Measurements from ENCODE around the gene TMA16. TPM values are rescaled to one million over a fixed set of nuclear protein-coding genes. Genes with fewer than 3 reads are reported as not detected.
A peak's percentile ranks its signal among the peaks of the same experiment; 100 is the strongest.

TMA16 gene
- total RNA-seq, 4 donors from 2014 or later, result 11.8 to 21.1 (median 18.7) TPM

GRCh38 chr4:163489929-163490328, 4.6 kb upstream of the TMA16 start:
- no peak overlapping the region for H3K27ac ChIP-seq
- TF ChIP-seq POLR2A (IDR thresholded peaks at IDR 0.05) (no peak), POLR2AphosphoS5 (IDR thresholded peaks at IDR 0.05) (no peak), CTCF (IDR thresholded peaks at IDR 0.05) (no peak), EP300 (IDR thresholded peaks at IDR 0.05) (no peak)
- peaks cover 6% of the 10 kb centered on the region for H3K27me3 ChIP-seq
- no peak overlapping the region for H3K4me3 ChIP-seq
- no peak for ATAC-seq
- peaks cover 0 to 6% (median 0%) of the 10 kb centered on the region in 3 donors for H3K4me1 ChIP-seq
- H3K9me3 ChIP-seq, result no peaks in the 10 kb centered on the region
- H3K36me3 ChIP-seq, result no peaks in the 10 kb centered on the region
- 33 to 55% methylated on average over 1 of the region's 1 CpG for WGBS, 2 donors (ENCODE audit: low coverage in 1 of 2)

- peak overlapping the region in 1 of 4 donors; percentile 89 for H3K27ac ChIP-seq
- H3K4me1 ChIP-seq, result peaks cover 0 to 27% (median 0%) of the 10 kb centered on the region in 3 donors
- no peak for ATAC-seq
- no peaks in the 10 kb centered on the region for H3K27me3 ChIP-seq
- no peak for TF ChIP-seq POLR2A (IDR thresholded peaks at IDR 0.05)
- no peak for TF ChIP-seq POLR2AphosphoS5 (IDR thresholded peaks at IDR 0.05)
- TF ChIP-seq EP300 (IDR thresholded peaks at IDR 0.05), result no peak
- no peak for TF ChIP-seq CTCF (IDR thresholded peaks at IDR 0.05)
- 88 to 93% methylated on average over 6 of the region's 6 CpGs for WGBS, 2 donors (ENCODE audit: low coverage in 1 of 2)
- H3K4me3 ChIP-seq, result no peak overlapping the region
- H3K36me3 ChIP-seq, result no peaks in the 10 kb centered on the region
- H3K9me3 ChIP-seq, result no peaks in the 10 kb centered on the region
These were observed 1.5 kb upstream of the TMA16 start for GRCh38 chr4:163492951-163493504.

GRCh38 chr4:163493643-163494359, 689 bp upstream of the TMA16 start:
- H3K9me3 ChIP-seq, result no peaks in the 10 kb centered on the region

GRCh38 chr4:163495900-163496299, 1.4 kb downstream of the TMA16 start:
- H3K4me3 ChIP-seq, result no peak overlapping the region
- H3K36me3 ChIP-seq, result no peaks in the 10 kb centered on the region
- no peaks in the 10 kb centered on the region for H3K27me3 ChIP-seq
- no peak for TF ChIP-seq EP300 (IDR thresholded peaks at IDR 0.05)
- no peak for TF ChIP-seq POLR2AphosphoS5 (IDR thresholded peaks at IDR 0.05)
- TF ChIP-seq CTCF (IDR thresholded peaks at IDR 0.05), result no peak
- no peak for TF ChIP-seq POLR2A (IDR thresholded peaks at IDR 0.05)
- 0% methylated on average over 1 of the region's 1 CpG for WGBS, 2 donors (ENCODE audit: low coverage in 1 of 2)
- H3K9me3 ChIP-seq, result no peaks in the 10 kb centered on the region
- H3K4me1 ChIP-seq, result peaks cover 0 to 33% (median 0%) of the 10 kb centered on the region in 3 donors
- no peak overlapping the region for H3K27ac ChIP-seq
- no peak for ATAC-seq

More at GRCh38 chr4:163493643-163494359, 689 bp upstream of the TMA16 start:
- Histone ChIP-seq H3K27ac (peak overlapping the region; percentile 1 to 89 (median 88)), H3K4me3 (peak overlapping the region; percentile 55 to 86), H3K4me1 (peaks cover 0 to 27% (median 0%) of the 10 kb centered on the region in 3 donors), H3K36me3 (no peaks in the 10 kb centered on the region), H3K27me3 (no peaks in the 10 kb centered on the region)
- TF ChIP-seq POLR2A (IDR thresholded peaks at IDR 0.05) (no peak), CTCF (IDR thresholded peaks at IDR 0.05) (no peak), EP300 (IDR thresholded peaks at IDR 0.05) (no peak), POLR2AphosphoS5 (IDR thresholded peaks at IDR 0.05) (no peak)
- no peak for ATAC-seq
- 33 to 66% methylated on average over 12 to 14 of the region's 28 CpGs for WGBS, 2 donors (ENCODE audit: low coverage in 1 of 2)

- TF ChIP-seq EP300 (IDR thresholded peaks at IDR 0.05) (no peak), POLR2A (IDR thresholded peaks at IDR 0.05) (no peak), CTCF (IDR thresholded peaks at IDR 0.05) (no peak), POLR2AphosphoS5 (IDR thresholded peaks at IDR 0.05) (no peak)
- H3K9me3 ChIP-seq, result no peaks in the 10 kb centered on the region
- H3K4me1 ChIP-seq, result peaks cover 0 to 23% (median 0%) of the 10 kb centered on the region in 3 donors
- H3K36me3 ChIP-seq, result no peaks in the 10 kb centered on the region
- no peak overlapping the region for H3K27ac ChIP-seq
- H3K27me3 ChIP-seq, result no peaks in the 10 kb centered on the region
- H3K4me3 ChIP-seq, result no peak overlapping the region
- WGBS, 2 donors (ENCODE audit: low coverage in 1 of 2), result 73% methylated on average over 1 of the region's 1 CpG; no CpG with 5 or more reads in 1 of the 2 donors
- no peak for ATAC-seq
These were observed 6.1 kb downstream of the TMA16 start for GRCh38 chr4:163500586-163500985.
